GM12891 (cell line): ENCODE results near the gene SRCAP.

Source experiments
- PAX5 ChIP-seq: IDR thresholded peaks from 2 replicates; pipeline ENCODE4 v1.6.1; 2011; ENCODE audit warnings: low read length, moderate library complexity, mild to moderate bottlenecking; ENCODE audit not compliant: insufficient read depth, severe bottlenecking
- POLR2A ChIP-seq: IDR thresholded peaks from 2 replicates; pipeline ENCODE4 v1.6.1; 2011; ENCODE audit warnings: low read depth, low read length, control low read depth
- POLR2AphosphoS5 ChIP-seq: IDR thresholded peaks from 2 replicates; pipeline ENCODE4 v1.6.1; 2011; ENCODE audit warnings: low read depth, low read length, control low read depth
- POU2F2 ChIP-seq: IDR thresholded peaks from 2 replicates; pipeline ENCODE4 v1.6.1; 2011; ENCODE audit warnings: low read depth, mild to moderate bottlenecking, control low read depth, low read length, moderate library complexity
- SPI1 ChIP-seq: IDR thresholded peaks from 2 replicates; pipeline ENCODE4 v1.6.1; 2011; ENCODE audit warnings: low read depth, low read length, control low read depth
- TAF1 ChIP-seq: IDR thresholded peaks from 2 replicates; pipeline ENCODE4 v1.6.1; 2011; ENCODE audit warnings: low read depth, low read length, control low read depth

DNA sequence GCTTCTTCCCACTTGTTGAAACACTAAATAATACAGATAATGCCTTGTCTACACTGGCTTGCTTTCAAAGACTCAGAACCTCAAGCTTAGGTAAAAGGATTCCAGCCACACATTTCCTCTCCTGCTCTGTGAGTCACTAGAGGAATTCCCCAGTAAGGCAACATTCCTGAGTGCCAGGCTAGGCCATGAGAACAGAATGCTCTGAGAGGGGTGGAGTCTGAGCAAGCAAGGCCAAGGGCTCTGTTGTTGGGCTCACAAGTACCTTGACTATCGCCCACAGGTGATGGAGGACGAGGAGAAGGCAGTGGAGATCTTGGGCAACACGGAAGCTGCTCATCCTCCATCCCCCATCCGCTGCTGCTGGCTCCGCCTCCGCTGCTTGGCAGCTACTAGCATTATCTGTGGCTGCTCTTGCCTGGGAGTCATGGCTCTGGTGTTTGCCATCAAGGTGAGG lies 42.5 kb downstream of the SRCAP start:
- TF ChIP-seq POLR2A (no peak), POLR2AphosphoS5 (no peak), TAF1 (no peak), PAX5 (no peak), POU2F2 (no peak), SPI1 (no peak)
